HUES6 (cell line): ENCODE data around the gene CITED2.
"Not testable (repeated sequence)": the region's sequence is repeated elsewhere in the genome, so short reads cannot be mapped to it uniquely, and the experiment has no call there.

Experiments
- H3K27ac ChIP-seq: 2 replicates; pipeline ENCODE4 v1.7.0; 2013; ENCODE audit warnings: low read depth, mild to moderate bottlenecking, low read length, inconsistent platforms
- H3K27me3 ChIP-seq: 2 replicates; pipeline ENCODE4 v1.6.1; 2013; ENCODE audit warnings: low read length; ENCODE audit not compliant: control insufficient read depth, insufficient read depth
- H3K36me3 ChIP-seq: 2 replicates; pipeline ENCODE4 v1.6.1; 2013; ENCODE audit warnings: low read length; ENCODE audit not compliant: control insufficient read depth, insufficient read depth
- H3K4me1 ChIP-seq: 2 replicates; pipeline ENCODE4 v1.6.1; 2013; ENCODE audit warnings: low read length; ENCODE audit not compliant: control insufficient read depth, insufficient read depth
- H3K4me3 ChIP-seq: 2 replicates; pipeline ENCODE4 v1.5.1; 2013; ENCODE audit warnings: low read depth, low read length
- H3K9ac ChIP-seq: one replicate; pipeline ENCODE4 v1.6.1; 2013; ENCODE audit warnings: mild to moderate bottlenecking, low read length
- H3K9me3 ChIP-seq: 2 replicates; pipeline ENCODE4 v1.6.1; 2013; ENCODE audit warnings: low read depth, low read length; ENCODE audit not compliant: control insufficient read depth, insufficient read depth

Gene CITED2

GRCh38 chr6:139374357-139375225, at the start of gene CITED2:
Gene CITED2 (minus strand): TSS chr6:139374648. CDS start chr6:139373944, 704 bp downstream.
- H3K27ac ChIP-seq, result peak within 1 kb of the TSS; percentile 95
- H3K27me3 ChIP-seq, result no peaks in the 10 kb centered on the region
- peak within 1 kb of the TSS; percentile 99 for H3K9ac ChIP-seq
- H3K4me1 ChIP-seq, result peaks cover 33% of the 10 kb centered on the region
- peaks cover 23% of the 10 kb centered on the region for H3K36me3 ChIP-seq
- H3K4me3 ChIP-seq, result peak within 1 kb of the TSS; percentile 98
- no peaks in the 10 kb centered on the region for H3K9me3 ChIP-seq

GRCh38 chr6:139423037-139423703, 48.7 kb upstream of the CITED2 start:
- Histone ChIP-seq H3K36me3 (no peaks in the 10 kb centered on the region), H3K27me3 (no peaks in the 10 kb centered on the region), H3K9me3 (no peaks in the 10 kb centered on the region), H3K4me1 (peaks cover 10% of the 10 kb centered on the region), H3K27ac (no peak overlapping the region), H3K9ac (no peak overlapping the region), H3K4me3 (no peak overlapping the region)

GRCh38 chr6:139422105-139423036, 47.9 kb upstream of the CITED2 start:
- H3K4me1 ChIP-seq, result peaks cover 10% of the 10 kb centered on the region
- no peaks in the 10 kb centered on the region for H3K36me3 ChIP-seq
- H3K4me3 ChIP-seq, result no peak overlapping the region
- no peaks in the 10 kb centered on the region for H3K9me3 ChIP-seq
- H3K9ac ChIP-seq, result no peak overlapping the region
- H3K27me3 ChIP-seq, result no peaks in the 10 kb centered on the region
- H3K27ac ChIP-seq, result no peak overlapping the region

GRCh38 chr6:139418481-139419132, 44.2 kb upstream of the CITED2 start:
- Histone ChIP-seq H3K9me3 (no peaks in the 10 kb centered on the region), H3K36me3 (no peaks in the 10 kb centered on the region), H3K4me1 (no peaks in the 10 kb centered on the region), H3K27ac (no peak overlapping the region), H3K9ac (no peak overlapping the region), H3K4me3 (no peak overlapping the region), H3K27me3 (no peaks in the 10 kb centered on the region)

GRCh38 chr6:139416146-139416545, 41.7 kb upstream of the CITED2 start:
- Histone ChIP-seq H3K36me3 (no peaks in the 10 kb centered on the region), H3K9me3 (no peaks in the 10 kb centered on the region), H3K4me3 (no peak overlapping the region), H3K9ac (no peak overlapping the region), H3K4me1 (no peaks in the 10 kb centered on the region), H3K27ac (no peak overlapping the region), H3K27me3 (no peaks in the 10 kb centered on the region)

GRCh38 chr6:139415365-139415764, 40.9 kb upstream of the CITED2 start:
- no peaks in the 10 kb centered on the region for H3K27me3 ChIP-seq
- H3K9me3 ChIP-seq, result no peaks in the 10 kb centered on the region
- no peak overlapping the region for H3K9ac ChIP-seq
- no peak overlapping the region for H3K27ac ChIP-seq
- no peaks in the 10 kb centered on the region for H3K36me3 ChIP-seq
- no peak overlapping the region for H3K4me3 ChIP-seq
- no peaks in the 10 kb centered on the region for H3K4me1 ChIP-seq

GRCh38 chr6:139412103-139412502, 37.7 kb upstream of the CITED2 start:
- H3K27me3 ChIP-seq, H3K4me1 ChIP-seq, H3K9me3 ChIP-seq, H3K36me3 ChIP-seq, H3K9ac ChIP-seq, H3K27ac ChIP-seq, H3K4me3 ChIP-seq: not testable (repeated sequence)

GRCh38 chr6:139409026-139409425, 34.6 kb upstream of the CITED2 start:
- H3K9ac ChIP-seq, result no peak overlapping the region
- no peaks in the 10 kb centered on the region for H3K27me3 ChIP-seq
- no peaks in the 10 kb centered on the region for H3K9me3 ChIP-seq
- no peaks in the 10 kb centered on the region for H3K4me1 ChIP-seq
- H3K27ac ChIP-seq, result no peak overlapping the region
- no peaks in the 10 kb centered on the region for H3K36me3 ChIP-seq
- H3K4me3 ChIP-seq, result no peak overlapping the region

GRCh38 chr6:139407718-139408222, 33.3 kb upstream of the CITED2 start:
- Histone ChIP-seq H3K9me3 (no peaks in the 10 kb centered on the region), H3K4me3 (no peak overlapping the region), H3K27me3 (no peaks in the 10 kb centered on the region), H3K4me1 (no peaks in the 10 kb centered on the region), H3K36me3 (no peaks in the 10 kb centered on the region), H3K27ac (no peak overlapping the region), H3K9ac (no peak overlapping the region)

GRCh38 chr6:139406577-139407343, 32.3 kb upstream of the CITED2 start:
- H3K9ac ChIP-seq, result no peak overlapping the region
- no peak overlapping the region for H3K27ac ChIP-seq
- no peak overlapping the region for H3K4me3 ChIP-seq
- no peaks in the 10 kb centered on the region for H3K9me3 ChIP-seq
- H3K27me3 ChIP-seq, result no peaks in the 10 kb centered on the region
- H3K4me1 ChIP-seq, result no peaks in the 10 kb centered on the region
- H3K36me3 ChIP-seq, result no peaks in the 10 kb centered on the region
